Measurements from ENCODE around the gene NR6A1.

The NR6A1 gene

DNA sequence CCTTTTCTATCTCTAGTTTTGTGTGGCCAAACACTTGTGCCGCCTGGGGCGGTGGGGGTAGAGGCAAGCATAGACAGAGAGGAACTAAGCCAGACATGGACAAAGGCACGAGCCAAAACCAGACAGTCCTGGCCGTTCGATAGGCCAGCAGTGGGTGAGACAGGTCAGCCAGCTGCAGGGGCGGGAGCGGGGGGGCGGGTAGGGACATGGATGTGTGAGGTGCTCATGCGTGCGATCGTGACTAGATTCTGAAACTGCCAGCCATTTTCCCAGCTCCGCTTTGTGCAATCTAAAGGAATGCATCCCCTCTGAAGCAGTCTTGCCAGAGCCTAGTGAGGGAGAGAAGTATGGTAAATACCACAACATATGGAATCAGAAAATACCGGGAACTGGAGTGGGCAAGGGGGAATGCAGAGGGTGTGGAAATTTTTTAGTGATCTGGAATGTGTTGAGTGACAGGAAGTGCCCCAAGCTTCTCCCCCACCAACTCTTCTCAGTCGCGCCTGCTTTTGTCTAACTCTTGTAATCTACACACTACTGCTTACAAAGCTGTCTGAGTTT is 111.9 kb downstream of the NR6A1 start (continued):
- TF ChIP-seq, protein P1, sequence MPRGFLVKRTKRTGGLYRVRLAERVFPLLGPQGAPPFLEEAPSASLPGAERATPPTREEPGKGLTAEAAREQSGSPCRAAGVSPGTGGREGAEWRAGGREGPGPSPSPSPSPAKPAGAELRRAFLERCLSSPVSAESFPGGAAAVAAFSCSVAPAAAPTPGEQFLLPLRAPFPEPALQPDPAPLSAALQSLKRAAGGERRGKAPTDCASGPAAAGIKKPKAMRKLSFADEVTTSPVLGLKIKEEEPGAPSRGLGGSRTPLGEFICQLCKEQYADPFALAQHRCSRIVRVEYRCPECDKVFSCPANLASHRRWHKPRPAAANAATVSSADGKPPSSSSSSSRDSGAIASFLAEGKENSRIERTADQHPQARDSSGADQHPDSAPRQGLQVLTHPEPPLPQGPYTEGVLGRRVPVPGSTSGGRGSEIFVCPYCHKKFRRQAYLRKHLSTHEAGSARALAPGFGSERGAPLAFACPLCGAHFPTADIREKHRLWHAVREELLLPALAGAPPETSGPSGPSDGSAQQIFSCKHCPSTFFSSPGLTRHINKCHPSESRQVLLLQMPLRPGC (tag by site-specific recombination; IDR thresholded peaks at IDR 0.05) = peak; percentile 89
- TF ChIP-seq ZNF76 (tag by site-specific recombination; IDR thresholded peaks at IDR 0.05; ENCODE audit: borderline replicate concordance, low read depth) (peak; percentile 16; the same call in 1 of the 2 replicates), ZFP41 (tag by site-specific recombination; IDR thresholded peaks at IDR 0.05; ENCODE audit: borderline replicate concordance) (no peak), IKZF3 (tag by site-specific recombination; IDR thresholded peaks at IDR 0.05) (peak; percentile 80; the same call in 1 of the 2 replicates), ZBTB20 (tag by site-specific recombination; IDR thresholded peaks at IDR 0.05) (peak; percentile 8; the same call in 1 of the 2 replicates), YY2 (tag by site-specific recombination; IDR thresholded peaks at IDR 0.05) (0 out of 2 replicates have a peak, but pooled peaks have one; percentile 20), SP2 (tag by site-specific recombination; IDR thresholded peaks at IDR 0.05) (peak; percentile 69), KLF7 (tag by site-specific recombination; IDR thresholded peaks at IDR 0.05; ENCODE audit: borderline replicate concordance) (no peak), KLF16 (tag by site-specific recombination; IDR thresholded peaks at IDR 0.05) (no peak; the same call in 1 of the 2 replicates), ZBTB17 (tag by site-specific recombination; IDR thresholded peaks at IDR 0.05) (peak; percentile 89), ZNF600 (tag by site-specific recombination; IDR thresholded peaks at IDR 0.05) (peak; percentile 96), MZF1 (tag by site-specific recombination; IDR thresholded peaks at IDR 0.05; ENCODE audit: borderline replicate concordance) (peak; percentile 52; the same call in 1 of the 2 replicates), GLIS1 (tag by site-specific recombination; IDR thresholded peaks at IDR 0.05) (0 out of 2 replicates have a peak, but pooled peaks have one; percentile 19), PRDM10 (tag by site-specific recombination; IDR thresholded peaks at IDR 0.05) (peak; percentile 81), ZBTB48 (tag by site-specific recombination; IDR thresholded peaks at IDR 0.05) (no peak), EGR2 (tag by site-specific recombination; IDR thresholded peaks at IDR 0.05; ENCODE audit: low read depth) (peak; percentile 65), ZNF544 (tag by site-specific recombination; IDR thresholded peaks at IDR 0.05) (no peak), ZNF248 (tag by site-specific recombination; IDR thresholded peaks at IDR 0.05) (no peak), HOXC10 (CRISPR knock-in tag; IDR thresholded peaks at IDR 0.05) (no peak)

DNA sequence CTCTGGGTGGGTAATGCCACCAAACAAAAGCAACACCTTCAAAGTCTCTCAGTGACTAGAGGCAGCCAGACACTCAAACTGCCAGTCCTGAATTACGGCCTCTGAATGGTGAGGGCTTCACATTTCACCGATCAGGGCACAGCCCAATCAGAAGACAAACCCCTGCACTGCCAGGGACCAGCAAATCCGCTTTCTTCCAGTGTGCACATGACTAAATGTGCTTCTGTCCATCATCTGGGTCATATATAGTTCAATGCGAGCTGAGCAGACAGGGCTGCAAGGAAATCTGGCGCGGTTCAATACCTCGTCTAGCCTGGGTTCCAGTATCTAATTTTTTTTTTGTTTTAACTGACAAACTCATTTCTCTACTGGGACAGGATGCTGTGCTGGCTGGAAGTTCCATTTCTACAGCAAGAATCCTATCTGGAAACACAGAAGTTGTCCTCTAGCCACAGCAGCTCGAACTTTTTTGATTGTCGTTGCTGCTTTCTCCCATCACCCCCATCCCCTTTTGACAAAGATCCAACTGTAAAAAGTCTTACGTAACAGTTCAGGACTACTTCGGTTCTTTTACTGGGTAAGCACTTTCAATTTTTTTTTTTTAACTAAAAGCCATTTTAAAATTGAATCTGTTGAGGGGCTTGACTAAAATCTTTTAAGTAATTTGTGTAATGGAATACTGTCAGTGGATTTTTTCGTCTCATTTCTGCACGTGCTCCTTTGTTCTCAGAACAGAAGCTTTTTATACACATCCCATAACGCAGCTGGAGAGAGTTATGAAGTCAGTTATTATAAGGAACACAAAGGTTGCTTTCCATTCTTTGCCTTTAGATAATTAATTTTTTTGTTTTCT is 112.7 kb downstream of the NR6A1 start:
- H3K4me3 ChIP-seq (ENCODE audit: low read depth, low read length) = peak overlapping the region; percentile 57
- no peaks in the 10 kb centered on the region for H3K9me3 ChIP-seq (ENCODE audit: control insufficient read depth, insufficient read depth, low read depth, low read length)
- H3K36me3 ChIP-seq (ENCODE audit: control insufficient read depth in 2 of 2, insufficient read depth in 1 of 2, low read length in 2 of 2) = no peaks in the 10 kb centered on the region
- peak overlapping the region; percentile 72 for H3K27ac ChIP-seq (ENCODE audit: extremely low read depth, low read depth, low read length)
- ChIA-PET POLR2A (interaction anchor here (0.5 to 2.2 kb wide), 19 partner anchors 11 to 485 kb away, joined by 3 to 16 read pairs (median 3); partner anchors contain the start of genes ARPC5L, NR6A1, RPL35 and SCAI), CTCF (interaction anchor here (0.6 to 7.7 kb wide), 8 partner anchors 34 to 106 kb away, joined by 3 to 65 read pairs (median 7); no protein-coding TSS in a partner anchor)
- H3K4me1 ChIP-seq (ENCODE audit: control insufficient read depth, insufficient read depth, low read length) = peaks cover 6% of the 10 kb centered on the region; the same call in 1 of the 2 replicates
- TF ChIP-seq EGR2 (tag by site-specific recombination; IDR thresholded peaks at IDR 0.05; ENCODE audit: low read depth) = no peak
- TF ChIP-seq MZF1 (tag by site-specific recombination; IDR thresholded peaks at IDR 0.05; ENCODE audit: borderline replicate concordance) = peak; percentile 66; the same call in 1 of the 2 replicates
- no peak for TF ChIP-seq ZNF184 (tag by site-specific recombination; IDR thresholded peaks at IDR 0.05)
- peak; percentile 90 for TF ChIP-seq PRDM6 (tag by site-specific recombination; IDR thresholded peaks at IDR 0.05)
- TF ChIP-seq ZNF2 (tag by site-specific recombination; IDR thresholded peaks at IDR 0.05) = 0 out of 2 replicates have a peak, but pooled peaks have one; percentile 35
- peak; percentile 38 for TF ChIP-seq SP3 (tag by site-specific recombination; IDR thresholded peaks at IDR 0.05)
- TF ChIP-seq GLIS2 (tag by site-specific recombination; IDR thresholded peaks at IDR 0.05) = no peak
- TF ChIP-seq ZFP69B (tag by site-specific recombination; IDR thresholded peaks at IDR 0.05) = peak; percentile 40; the same call in 1 of the 2 replicates
- peak; percentile 61; the same call in 1 of the 2 replicates for TF ChIP-seq TRIM28 (IDR thresholded peaks at IDR 0.05; ENCODE audit: borderline replicate concordance, low read length)
- TF ChIP-seq ZNF174 (tag by site-specific recombination; IDR thresholded peaks at IDR 0.05) = no peak
- TF ChIP-seq, protein P2, sequence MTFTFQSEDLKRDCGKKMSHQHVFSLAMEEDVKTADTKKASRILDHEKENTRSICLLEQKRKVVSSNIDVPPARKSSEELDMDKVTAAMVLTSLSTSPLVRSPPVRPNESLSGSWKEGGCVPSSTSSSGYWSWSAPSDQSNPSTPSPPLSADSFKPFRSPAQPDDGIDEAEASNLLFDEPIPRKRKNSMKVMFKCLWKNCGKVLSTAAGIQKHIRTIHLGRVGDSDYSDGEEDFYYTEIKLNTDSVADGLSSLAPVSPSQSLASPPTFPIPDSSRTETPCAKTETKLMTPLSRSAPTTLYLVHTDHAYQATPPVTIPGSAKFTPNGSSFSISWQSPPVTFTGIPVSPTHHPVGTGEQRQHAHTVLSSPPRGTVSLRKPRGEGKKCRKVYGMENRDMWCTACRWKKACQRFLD (tag by site-specific recombination; IDR thresholded peaks at IDR 0.05) = no peak

Data from HEK293 (cell line).